ENCODE data around the gene P4HB.

- TF ChIP-seq CTCF (IDR thresholded peaks at IDR 0.05; ENCODE audit: insufficient read depth, low read length) (no peak), POLR2AphosphoS5 (IDR thresholded peaks at IDR 0.05; ENCODE audit: low read depth) (peak; percentile 73), GABPA (IDR thresholded peaks at IDR 0.05; ENCODE audit: low read depth) (no peak; the same call in 1 of the 2 replicates), REST (IDR thresholded peaks at IDR 0.05; ENCODE audit: insufficient replicate concordance, low read depth) (no peak)
These were observed 11.3 kb upstream of the P4HB start for GRCh38 chr17:81871387-81872230.

All from HL-60 (cell line).